GM19099 (cell line): ENCODE measurements around the gene SUPT5H.

Source experiments
- POLR2A ChIP-seq: IDR thresholded peaks from 3 replicates; pipeline ENCODE4 v1.6.1; 2011; ENCODE audit warnings: low read depth; ENCODE audit not compliant: insufficient read length; ENCODE audit errors: extremely low read depth

Gene SUPT5H

GRCh38 chr19:39406656-39407409 lies 38.5 kb upstream of the SUPT5H start, which contains the start of gene ZFP36:
TSS of gene ZFP36 (plus strand) at chr19:39406847. CDS start at chr19:39406905, 58 bp downstream.
- peak; percentile 100 for TF ChIP-seq POLR2A

GRCh38 chr19:39407410-39407659 lies 38.0 kb upstream of the SUPT5H start:
- no peak for TF ChIP-seq POLR2A

GRCh38 chr19:39407660-39408391 lies 37.6 kb upstream of the SUPT5H start:
- peak; percentile 36 for TF ChIP-seq POLR2A

GRCh38 chr19:39408392-39409207 lies 36.8 kb upstream of the SUPT5H start:
- peak; percentile 19 for TF ChIP-seq POLR2A

GRCh38 chr19:39409208-39410016 lies 36.0 kb upstream of the SUPT5H start:
- TF ChIP-seq POLR2A: peak; percentile 78

- peak; percentile 51 for TF ChIP-seq POLR2A
Measured at GRCh38 chr19:39410017-39410830, 35.2 kb upstream of the SUPT5H start.

- no peak for TF ChIP-seq POLR2A
Measured at GRCh38 chr19:39410831-39411080, 34.6 kb upstream of the SUPT5H start.

- no peak for TF ChIP-seq POLR2A
Measured at GRCh38 chr19:39411081-39411831, 34.1 kb upstream of the SUPT5H start.

- TF ChIP-seq POLR2A: no peak
Measured at GRCh38 chr19:39411832-39412099, 33.6 kb upstream of the SUPT5H start.

- peak; percentile 91 for TF ChIP-seq POLR2A
Measured at GRCh38 chr19:39412100-39412866, 33.1 kb upstream of the SUPT5H start, which contains the start of gene PLEKHG2. TSS of gene PLEKHG2 (plus strand) at chr19:39412669. CDS start at chr19:39414087, 1,418 bp downstream.

- no peak for TF ChIP-seq POLR2A
Measured at GRCh38 chr19:39412867-39413271, 32.5 kb upstream of the SUPT5H start.

GRCh38 chr19:39413272-39413910 lies 32.0 kb upstream of the SUPT5H start:
- no peak for TF ChIP-seq POLR2A
